Fibroblast of lung (primary cell): ENCODE data around the gene NEMP2. TPM values are rescaled to one million over a fixed set of nuclear protein-coding genes. Genes with fewer than 3 reads are reported as not detected.

ENCODE experiments used
- DNase-seq, 2 donors: peaks; one replicate each; pipeline versions ENCODE4 v3.0.0 to v3.0.0-alpha.2; 2010; ENCODE audit warnings: low read depth in 2 of 2
- H2AFZ ChIP-seq: 2 replicates; pipeline ENCODE4 v1.5.1; 2012; ENCODE audit warnings: low read length, control low read depth, inconsistent platforms
- H3K27ac ChIP-seq: 2 replicates; pipeline ENCODE4 v1.5.1; 2011; ENCODE audit warnings: low read length, control low read depth; ENCODE audit not compliant: insufficient read depth
- H3K27me3 ChIP-seq: 2 replicates; pipeline ENCODE4 v1.5.1; 2011; ENCODE audit warnings: mild to moderate bottlenecking, low read length; ENCODE audit not compliant: control insufficient read depth, insufficient read depth
- H3K36me3 ChIP-seq: 2 replicates; pipeline ENCODE4 v1.5.1; 2011; ENCODE audit warnings: low read length; ENCODE audit not compliant: control insufficient read depth, insufficient read depth
- H3K4me1 ChIP-seq: 2 replicates; pipeline ENCODE4 v1.5.1; 2011; ENCODE audit warnings: low read length; ENCODE audit not compliant: control insufficient read depth, insufficient read depth; ENCODE audit errors: extremely low read depth
- H3K4me2 ChIP-seq: 2 replicates; pipeline ENCODE4 v1.5.1; 2011; ENCODE audit warnings: low read length, control low read depth; ENCODE audit not compliant: insufficient read depth; ENCODE audit errors: extremely low read depth
- H3K4me3 ChIP-seq, 4 experiments: fragments of 200-600 bp in 1 of 4; sonication (generic) in 1 of 4; replicated peaks in 1 of 4; 2 replicates each; pipeline ENCODE4 v1.5.1; 2011 to 2016; ENCODE audit warnings: low read length in 4 of 4, low read depth in 3 of 4, mild to moderate bottlenecking in 3 of 4, control low read depth in 2 of 4, inconsistent platforms in 1 of 4, mixed read lengths in 1 of 4; ENCODE audit not compliant: insufficient read depth in 1 of 4; ENCODE audit errors: control extremely low read depth in 1 of 4
- H3K79me2 ChIP-seq: 2 replicates; pipeline ENCODE4 v1.5.1; 2012; ENCODE audit warnings: mild to moderate bottlenecking, low read length, inconsistent platforms; ENCODE audit not compliant: control insufficient read depth, insufficient read depth
- H3K9ac ChIP-seq: 2 replicates; pipeline ENCODE4 v1.5.1; 2011; ENCODE audit warnings: mild to moderate bottlenecking, low read length, control low read depth; ENCODE audit not compliant: insufficient read depth
- H3K9me3 ChIP-seq: 2 replicates; pipeline ENCODE4 v1.5.1; 2012; ENCODE audit warnings: low read depth, low read length; ENCODE audit not compliant: control insufficient read depth, insufficient read depth
- H4K20me1 ChIP-seq: 2 replicates; pipeline ENCODE4 v1.5.1; 2011; ENCODE audit warnings: low read length; ENCODE audit not compliant: control insufficient read depth, insufficient read depth; ENCODE audit errors: extremely low read depth
- EZH2 ChIP-seq: IDR thresholded peaks from 2 replicates; pipeline ENCODE4 v1.5.1; 2012; ENCODE audit warnings: low read length, control low read depth, mild to moderate bottlenecking; ENCODE audit errors: missing control alignments
- polyA plus RNA-seq, 2 donors: library from polyadenylated mRNA; depleted of rRNA in 1 of 2; stranded (reverse) in 1 of 2; unstranded in 1 of 2; fragments of >200 nt; gene quantifications; 2 replicates each; pipeline ENCODE4 v1.2.1, GENCODE V29; 2011 to 2012; ENCODE audit warnings: missing spikeins in 1 of 2
- total RNA-seq: library from RNA; depleted of rRNA; stranded (reverse); fragments of >200 nt; gene quantifications from 2 replicates; pipeline ENCODE4 v1.2.1, GENCODE V29; 2014
- TF ChIP-seq, protein P1 (sequence below), 2 donors: IDR thresholded peaks in 1 of 2; conservative IDR thresholded peaks in 1 of 2; 1 replicate in 1 of 2; 2 replicates in 1 of 2; pipeline ENCODE4 v1.5.1; 2011 to 2012; ENCODE audit warnings: low read length in 2 of 2, control low read depth in 1 of 2, inconsistent platforms in 1 of 2, low read depth in 1 of 2, mild to moderate bottlenecking in 1 of 2

Gene NEMP2
- total and polyA plus RNA-seq, 2 donors (not counting 1 experiment from before 2014, with no cell fraction given), result 5.5 to 6.3 TPM

DNA sequence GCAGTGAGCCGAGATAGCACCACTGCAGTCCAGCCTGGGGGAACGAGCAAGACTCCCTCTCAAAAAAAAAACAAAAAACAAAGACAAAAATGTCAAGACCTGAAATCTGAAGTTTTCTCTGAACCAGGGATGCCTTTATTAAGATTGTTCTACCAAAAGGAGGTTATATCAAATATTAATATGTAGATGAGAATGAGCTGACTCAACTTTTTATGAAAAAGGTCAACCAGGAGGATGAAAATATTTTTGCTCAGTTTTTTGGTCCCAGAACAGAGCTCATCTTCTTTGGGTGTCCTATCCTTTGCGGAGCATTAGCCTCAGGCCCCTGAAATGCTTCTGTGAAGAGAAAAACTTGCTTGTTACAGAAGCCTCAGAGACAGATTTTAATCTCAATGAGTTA is 44.0 kb downstream of the NEMP2 start:
- no peaks in the 10 kb centered on the region for H3K9me3 ChIP-seq
- no peak overlapping the region for H2AFZ ChIP-seq
- TF ChIP-seq, protein P1, sequence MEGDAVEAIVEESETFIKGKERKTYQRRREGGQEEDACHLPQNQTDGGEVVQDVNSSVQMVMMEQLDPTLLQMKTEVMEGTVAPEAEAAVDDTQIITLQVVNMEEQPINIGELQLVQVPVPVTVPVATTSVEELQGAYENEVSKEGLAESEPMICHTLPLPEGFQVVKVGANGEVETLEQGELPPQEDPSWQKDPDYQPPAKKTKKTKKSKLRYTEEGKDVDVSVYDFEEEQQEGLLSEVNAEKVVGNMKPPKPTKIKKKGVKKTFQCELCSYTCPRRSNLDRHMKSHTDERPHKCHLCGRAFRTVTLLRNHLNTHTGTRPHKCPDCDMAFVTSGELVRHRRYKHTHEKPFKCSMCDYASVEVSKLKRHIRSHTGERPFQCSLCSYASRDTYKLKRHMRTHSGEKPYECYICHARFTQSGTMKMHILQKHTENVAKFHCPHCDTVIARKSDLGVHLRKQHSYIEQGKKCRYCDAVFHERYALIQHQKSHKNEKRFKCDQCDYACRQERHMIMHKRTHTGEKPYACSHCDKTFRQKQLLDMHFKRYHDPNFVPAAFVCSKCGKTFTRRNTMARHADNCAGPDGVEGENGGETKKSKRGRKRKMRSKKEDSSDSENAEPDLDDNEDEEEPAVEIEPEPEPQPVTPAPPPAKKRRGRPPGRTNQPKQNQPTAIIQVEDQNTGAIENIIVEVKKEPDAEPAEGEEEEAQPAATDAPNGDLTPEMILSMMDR (conservative IDR thresholded peaks at IDR 0.05 in 1 of 2, IDR thresholded peaks at IDR 0.05 in 1 of 2; ENCODE audit: low read depth in 1 of 2, low read length in 2 of 2), result no peak
- no peak for TF ChIP-seq EZH2
- H3K4me2 ChIP-seq, result no peak overlapping the region
- no peak for DNase-seq
- no peak overlapping the region for H3K27ac ChIP-seq
- H3K9ac ChIP-seq, result no peak overlapping the region
- H4K20me1 ChIP-seq, result no peaks in the 10 kb centered on the region
- no peaks in the 10 kb centered on the region for H3K36me3 ChIP-seq
- no peak overlapping the region for H3K4me3 ChIP-seq
- H3K79me2 ChIP-seq, result no peaks in the 10 kb centered on the region
- H3K27me3 ChIP-seq, result no peaks in the 10 kb centered on the region
- no peaks in the 10 kb centered on the region for H3K4me1 ChIP-seq

DNA sequence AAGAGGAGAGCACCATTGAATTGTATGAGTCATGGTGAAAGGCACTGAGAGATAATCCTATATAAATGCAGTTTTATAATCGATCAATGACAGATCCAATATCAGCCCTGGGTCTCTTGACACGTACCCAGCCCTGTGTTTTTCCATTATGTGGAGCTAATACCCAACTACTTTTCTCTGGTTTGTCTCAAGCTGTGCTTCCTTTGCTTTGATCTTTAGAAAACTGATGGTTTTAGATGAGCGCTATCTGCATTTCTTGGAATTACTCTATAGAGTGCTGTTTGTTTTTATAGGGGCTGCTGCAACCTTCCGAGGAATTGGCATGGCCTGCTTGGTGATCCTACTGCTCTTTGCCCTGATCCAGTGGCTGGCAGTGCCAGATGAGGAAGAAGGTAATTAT is 45.0 kb downstream of the NEMP2 start:
- TF ChIP-seq EZH2, result no peak
- TF ChIP-seq, protein P1 (conservative IDR thresholded peaks at IDR 0.05 in 1 of 2, IDR thresholded peaks at IDR 0.05 in 1 of 2; ENCODE audit: low read depth in 1 of 2, low read length in 2 of 2), result no peak
- no peaks in the 10 kb centered on the region for H3K9me3 ChIP-seq
- H3K36me3 ChIP-seq, result no peaks in the 10 kb centered on the region

DNA sequence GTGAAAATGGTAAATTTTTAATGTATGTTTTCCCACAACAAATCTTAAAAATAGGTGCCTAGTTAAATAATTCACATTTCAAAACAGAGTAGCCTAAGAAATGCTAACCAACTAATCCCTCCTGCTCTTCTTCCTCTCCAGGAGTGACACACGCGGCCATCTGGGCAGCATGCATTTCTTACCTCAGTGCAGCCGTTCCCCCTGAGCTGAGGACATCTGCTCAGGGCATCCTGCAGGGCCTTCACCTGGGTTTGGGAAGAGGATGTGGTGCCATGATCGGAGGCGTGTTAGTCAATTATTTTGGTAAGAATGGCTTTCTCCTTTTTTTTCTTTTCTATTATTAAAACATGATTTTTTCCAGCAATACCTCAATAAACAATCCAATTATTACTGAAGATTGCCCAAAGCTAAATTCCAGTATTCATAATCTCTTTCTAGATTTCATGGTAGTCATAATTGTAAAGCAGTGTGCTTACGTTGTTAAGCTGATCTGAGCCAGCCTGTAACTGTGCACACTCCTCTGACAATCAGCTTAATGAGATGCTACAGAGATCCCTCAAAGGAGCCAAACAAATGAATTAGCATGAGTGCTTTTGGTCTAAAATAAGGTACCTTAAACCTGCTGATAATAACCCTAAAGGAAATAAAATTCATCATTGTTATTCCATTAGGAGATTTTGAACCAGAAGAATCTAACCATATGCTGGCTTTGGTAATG is 45.8 kb downstream of the NEMP2 start:
- H3K4me2 ChIP-seq, result no peak overlapping the region
- H3K9ac ChIP-seq, result no peak overlapping the region
- TF ChIP-seq, protein P1 (conservative IDR thresholded peaks at IDR 0.05 in 1 of 2, IDR thresholded peaks at IDR 0.05 in 1 of 2; ENCODE audit: low read depth in 1 of 2, low read length in 2 of 2), result no peak
- no peak for TF ChIP-seq EZH2
- no peaks in the 10 kb centered on the region for H4K20me1 ChIP-seq
- no peak overlapping the region for H3K27ac ChIP-seq
- no peaks in the 10 kb centered on the region for H3K27me3 ChIP-seq
- H3K4me1 ChIP-seq, result no peaks in the 10 kb centered on the region
- no peaks in the 10 kb centered on the region for H3K36me3 ChIP-seq
- H3K9me3 ChIP-seq, result no peaks in the 10 kb centered on the region
- no peaks in the 10 kb centered on the region for H3K79me2 ChIP-seq
- H3K4me3 ChIP-seq, result no peak overlapping the region
- no peak overlapping the region for H2AFZ ChIP-seq
- no peak for DNase-seq

More for the DNA sequence above, 45.0 kb downstream of the NEMP2 start:
- Histone ChIP-seq H3K79me2 (no peaks in the 10 kb centered on the region), H3K4me1 (no peaks in the 10 kb centered on the region), H3K9ac (no peak overlapping the region), H2AFZ (no peak overlapping the region), H3K4me2 (no peak overlapping the region), H3K27me3 (no peaks in the 10 kb centered on the region), H4K20me1 (no peaks in the 10 kb centered on the region), H3K27ac (no peak overlapping the region), H3K4me3 (no peak overlapping the region)
- DNase-seq, result no peak
